A549 treated with AZD9567 at 1 μM for 4 hours (cell line): Measurements from ENCODE around the gene ZNF830. TPM values are rescaled to one million over a fixed set of nuclear protein-coding genes. Genes with fewer than 3 reads are reported as not detected.

Experiments used
- total RNA-seq: library from RNA; stranded (reverse); fragments of 200-300 nt; extraction: Qiagen RNA extraction; gene quantifications from 5 replicates; pipeline ENCODE4 v1.2.3, GENCODE V29; 2022; ENCODE audit not compliant: insufficient read depth

Gene ZNF830
- total RNA-seq: 13.2 to 19.2 TPM (median 15.6 TPM) in 5 replicates

GRCh38 chr17:34961093-34961911, at the start of gene ZNF830, which contains the start of gene CCT6B:
ZNF830 (plus strand) TSS chr17:34961540; CDS start chr17:34961567, 27 bp downstream.
CCT6B (minus strand) TSS chr17:34961460; CDS start chr17:34961393, 67 bp downstream.

DNA sequence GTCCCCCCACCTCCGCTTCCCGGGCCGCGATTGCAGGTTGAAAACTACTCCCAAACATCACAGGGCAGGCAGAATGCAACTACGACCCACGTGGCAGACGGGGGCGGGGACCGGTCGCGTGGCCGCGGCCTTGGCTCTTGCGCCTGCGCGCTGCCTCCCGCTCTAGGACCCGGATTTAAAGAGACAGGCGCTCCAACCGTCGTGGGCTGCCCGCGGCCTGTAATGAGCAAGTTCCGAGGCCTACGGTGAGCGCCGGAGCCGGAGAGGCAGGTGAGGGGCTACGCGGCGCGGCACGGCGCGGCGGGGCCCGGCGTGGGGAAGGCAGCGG, 19.0 kb downstream of the ZNF830 start, which contains the start of gene LIG3:
Gene LIG3, plus strand, starts transcription at position 160 of the 328 bp plus-strand sequence. CDS start 2,494 bp downstream, outside the sequence.

Other genes with a start within 250 kb of the ZNF830 start
- 1.2 to 2.2 TPM (median 1.7 TPM) in 5 replicates for gene CCT6B, start 80 bp upstream of the ZNF830 start, total RNA-seq
- gene LIG3, start 19.0 kb downstream of the ZNF830 start, total RNA-seq: 14.5 to 38.6 TPM (median 16.5 TPM) in 5 replicates
- 33.3 to 46.1 TPM (median 44.6 TPM) in 5 replicates for gene RFFL, start 102.2 kb downstream of the ZNF830 start, total RNA-seq
- 24.6 to 34.3 TPM (median 27.8 TPM) in 5 replicates for gene RAD51D, start 158.3 kb downstream of the ZNF830 start, total RNA-seq
- gene FNDC8, start 160.1 kb downstream of the ZNF830 start, total RNA-seq: 0.06 to 0.09 TPM (median 0.08 TPM) in 4 of 5 replicates, not detected in the other
- gene NLE1, start 180.8 kb downstream of the ZNF830 start, total RNA-seq: 33.9 to 36.9 TPM (median 36.6 TPM) in 5 replicates
- not detected in 5 replicates for gene UNC45B, start 186.3 kb downstream of the ZNF830 start, total RNA-seq
- gene SLC35G3, start 232.9 kb downstream of the ZNF830 start, total RNA-seq: not detected in 5 replicates